Measurements from ENCODE around the gene TCF7.

GRCh38 chr5:134139891-134140469, 25.5 kb downstream of the TCF7 start:
- TF ChIP-seq CTCF (conservative IDR thresholded peaks at IDR 0.05) (no peak), EZH2 (IDR thresholded peaks at IDR 0.05; ENCODE audit: low read depth) (no peak)

All from PC-9 (cell line).